GM19035 (cell line): ENCODE results near the gene DUS2.
"Not testable (repeated sequence)": the region's sequence is repeated elsewhere in the genome, so short reads cannot be mapped to it uniquely, and the experiment has no call there.

ENCODE experiments used
- ATAC-seq: cut with Tn5 transposase; IDR thresholded peaks from one replicate; pipeline ENCODE4 v1.9.1; 2021; ENCODE audit not compliant: unreplicated experiment

DUS2 gene

DNA sequence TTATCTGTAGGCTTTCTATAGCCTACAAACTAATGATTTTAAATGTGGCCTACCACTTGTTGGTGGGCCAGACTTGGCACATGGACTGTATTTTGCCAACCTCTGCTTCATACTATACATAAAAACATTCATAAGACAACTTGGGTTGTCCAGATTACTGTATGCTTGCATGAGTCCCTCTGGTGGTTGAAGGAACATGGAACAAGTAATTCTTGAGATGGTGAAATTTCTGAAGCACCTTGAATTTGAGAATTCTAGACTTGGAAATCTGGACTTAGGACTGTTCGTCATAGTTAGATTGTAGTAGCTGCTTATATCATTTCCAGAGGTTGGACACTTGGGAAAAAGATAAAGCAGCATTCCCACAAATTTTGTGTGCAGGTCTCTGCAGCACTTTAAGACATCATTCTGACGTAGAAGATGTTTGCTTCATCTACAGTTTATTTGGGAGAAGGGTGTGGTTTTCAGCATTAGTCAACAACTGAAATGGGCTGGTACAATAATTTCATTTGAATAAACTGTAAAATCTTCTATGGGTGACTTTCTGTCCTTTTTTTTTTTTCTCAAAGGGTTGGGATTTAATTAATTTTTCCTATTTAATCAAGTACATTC is 93.3 kb downstream of the DUS2 start:
- no peak for ATAC-seq

DNA sequence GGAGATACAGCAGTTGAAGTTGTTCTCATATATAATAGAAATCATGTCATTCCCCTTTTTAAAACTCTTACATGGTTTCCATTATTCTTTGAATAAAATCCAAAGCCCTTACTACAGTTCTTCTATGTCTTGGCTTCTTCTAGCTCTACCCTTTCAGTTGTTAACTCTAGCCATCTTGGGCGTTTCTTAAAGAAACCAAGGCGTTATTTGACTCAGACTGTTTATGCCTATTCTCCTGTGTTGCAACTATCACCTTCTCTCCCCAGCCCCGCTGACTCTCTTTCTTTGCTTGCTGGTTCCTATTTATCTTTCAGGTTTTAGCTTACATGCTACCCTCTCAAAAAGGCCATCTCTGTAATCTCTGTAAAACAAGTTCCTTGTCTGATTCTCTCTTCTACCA is 94.8 kb downstream of the DUS2 start:
- ATAC-seq, result no peak

DNA sequence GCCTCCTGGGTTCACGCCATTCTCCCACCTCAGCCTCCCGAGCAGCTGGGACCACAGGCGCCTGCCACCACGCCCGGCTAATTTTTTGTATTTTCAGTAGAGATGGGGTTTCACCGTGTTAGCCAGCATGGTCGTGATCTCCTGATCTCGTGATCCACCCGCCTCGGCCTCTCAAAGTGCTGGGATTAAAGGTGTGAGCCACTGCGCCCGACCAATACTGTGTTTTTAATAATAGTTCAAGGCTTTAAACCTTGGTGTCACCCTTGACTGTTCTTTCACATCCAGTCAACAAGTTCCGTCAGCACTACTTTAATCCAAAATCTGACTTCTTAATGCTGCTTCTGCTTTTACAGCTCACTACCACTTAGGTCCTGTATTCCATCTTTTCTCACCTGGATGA is 95.9 kb downstream of the DUS2 start:
- ATAC-seq, result not testable (repeated sequence)

DNA sequence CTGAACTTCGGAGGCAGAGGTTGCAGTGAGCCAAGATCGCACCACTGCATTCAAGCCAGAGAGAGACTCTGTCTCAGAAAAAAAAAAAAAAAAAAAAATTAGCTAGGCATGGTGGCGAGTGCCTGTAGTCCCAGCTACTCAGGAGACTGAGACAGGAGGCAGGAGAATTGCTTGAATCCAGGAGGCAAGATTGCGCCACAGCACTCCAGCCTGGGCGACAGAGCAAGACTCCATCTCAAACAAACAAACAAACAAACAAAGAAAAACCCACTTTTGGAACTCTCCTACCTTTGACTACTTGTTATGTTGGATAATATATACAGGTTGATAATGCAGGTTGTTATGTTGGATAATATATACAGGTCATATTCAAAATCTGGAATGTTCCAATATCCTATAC is 97.4 kb downstream of the DUS2 start:
- not testable (repeated sequence) for ATAC-seq

DNA sequence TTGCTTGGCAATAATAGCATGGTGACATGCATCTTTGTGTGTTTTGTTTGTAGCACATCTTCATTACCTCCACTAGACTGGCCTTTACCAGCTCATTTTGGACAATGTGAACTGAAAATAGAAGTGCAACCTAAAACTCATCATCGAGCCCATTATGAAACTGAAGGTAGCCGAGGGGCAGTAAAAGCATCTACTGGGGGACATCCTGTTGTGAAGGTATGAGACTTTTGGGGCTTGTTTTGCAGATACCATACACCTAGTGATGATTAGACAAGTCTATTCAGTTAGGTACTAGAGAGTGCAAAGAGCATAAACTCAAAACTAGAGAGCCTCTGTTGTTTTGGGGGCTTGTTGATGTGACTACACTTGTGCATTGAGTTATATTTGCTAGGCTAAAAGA is 103.3 kb downstream of the DUS2 start:
- ATAC-seq, result no peak

GRCh38 chr16:68128577-68129305 is 105.7 kb downstream of the DUS2 start:
- ATAC-seq, result no peak
